Lower lobe of right lung (tissue), 2 donors: ENCODE measurements around the gene IRF7. TPM values are rescaled to one million over a fixed set of nuclear protein-coding genes. Genes with fewer than 3 reads are reported as not detected.

ENCODE experiments used
- ATAC-seq, 2 donors: fragments of 200-7000 bp; cut with Tn5 transposase; one replicate each; pipeline ENCODE4 v1.9.1; 2020 to 2022; ENCODE audit warnings: mild to moderate bottlenecking in 2 of 2, moderate library complexity in 2 of 2
- DNase-seq: peaks from one replicate; pipeline ENCODE4 v3.0.0-alpha.2; 2020
- H3K27ac ChIP-seq: fragments of 200-600 bp; one replicate; pipeline ENCODE4 v1.8.0; 2022
- H3K27me3 ChIP-seq: fragments of 200-600 bp; one replicate; pipeline ENCODE4 v1.8.0; 2022; ENCODE audit warnings: low read depth
- H3K36me3 ChIP-seq: fragments of 200-600 bp; one replicate; pipeline ENCODE4 v1.8.0; 2022; ENCODE audit warnings: mild to moderate bottlenecking
- H3K4me1 ChIP-seq: fragments of 200-600 bp; one replicate; pipeline ENCODE4 v1.8.0; 2022
- H3K4me3 ChIP-seq: fragments of 200-600 bp; one replicate; pipeline ENCODE4 v1.8.0; 2022; ENCODE audit warnings: mild to moderate bottlenecking
- H3K9me3 ChIP-seq: fragments of 200-600 bp; one replicate; pipeline ENCODE4 v1.8.0; 2022
- intact Hi-C: fragments of 100-400 bp; cut with DNase I; formaldehyde crosslinking; loops from one replicate; pipeline ENCODE4 v1.11.0; 2022
- total RNA-seq: library from RNA; stranded (reverse); fragmentation: NEBNext Ultra II Directional; extraction: Animal tissue kit (Norgen Biotek cat#: 25700); gene quantifications from one replicate; pipeline ENCODE4 v1.2.1, GENCODE V29; 2021
- TF ChIP-seq, protein P1 (sequence below): fragments of 200-600 bp; IDR thresholded peaks from one replicate; pipeline ENCODE4 v1.8.0; 2022; ENCODE audit warnings: antibody characterized with exemption, mild to moderate bottlenecking
- donor health status: DM: no; HTN: yes; CAD: no; lungs with severe emphysema.

The IRF7 gene
- total RNA-seq, 1 donor from 2014 or later, result 84.8 TPM

- ATAC-seq (no peak), DNase-seq (no peak)
- no peak overlapping the region for H3K27ac ChIP-seq
- no peaks in the 10 kb centered on the region for H3K4me1 ChIP-seq
- peaks cover 100% of the 10 kb centered on the region for H3K36me3 ChIP-seq
- no peak overlapping the region for H3K4me3 ChIP-seq
- H3K27me3 ChIP-seq, result no peaks in the 10 kb centered on the region
- TF ChIP-seq, protein P1, sequence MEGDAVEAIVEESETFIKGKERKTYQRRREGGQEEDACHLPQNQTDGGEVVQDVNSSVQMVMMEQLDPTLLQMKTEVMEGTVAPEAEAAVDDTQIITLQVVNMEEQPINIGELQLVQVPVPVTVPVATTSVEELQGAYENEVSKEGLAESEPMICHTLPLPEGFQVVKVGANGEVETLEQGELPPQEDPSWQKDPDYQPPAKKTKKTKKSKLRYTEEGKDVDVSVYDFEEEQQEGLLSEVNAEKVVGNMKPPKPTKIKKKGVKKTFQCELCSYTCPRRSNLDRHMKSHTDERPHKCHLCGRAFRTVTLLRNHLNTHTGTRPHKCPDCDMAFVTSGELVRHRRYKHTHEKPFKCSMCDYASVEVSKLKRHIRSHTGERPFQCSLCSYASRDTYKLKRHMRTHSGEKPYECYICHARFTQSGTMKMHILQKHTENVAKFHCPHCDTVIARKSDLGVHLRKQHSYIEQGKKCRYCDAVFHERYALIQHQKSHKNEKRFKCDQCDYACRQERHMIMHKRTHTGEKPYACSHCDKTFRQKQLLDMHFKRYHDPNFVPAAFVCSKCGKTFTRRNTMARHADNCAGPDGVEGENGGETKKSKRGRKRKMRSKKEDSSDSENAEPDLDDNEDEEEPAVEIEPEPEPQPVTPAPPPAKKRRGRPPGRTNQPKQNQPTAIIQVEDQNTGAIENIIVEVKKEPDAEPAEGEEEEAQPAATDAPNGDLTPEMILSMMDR, result no peak
- intact Hi-C loops, result no loop called here
- H3K9me3 ChIP-seq, result no peaks in the 10 kb centered on the region
Measured at GRCh38 chr11:598005-598680, 17.6 kb downstream of the IRF7 start.

DNA sequence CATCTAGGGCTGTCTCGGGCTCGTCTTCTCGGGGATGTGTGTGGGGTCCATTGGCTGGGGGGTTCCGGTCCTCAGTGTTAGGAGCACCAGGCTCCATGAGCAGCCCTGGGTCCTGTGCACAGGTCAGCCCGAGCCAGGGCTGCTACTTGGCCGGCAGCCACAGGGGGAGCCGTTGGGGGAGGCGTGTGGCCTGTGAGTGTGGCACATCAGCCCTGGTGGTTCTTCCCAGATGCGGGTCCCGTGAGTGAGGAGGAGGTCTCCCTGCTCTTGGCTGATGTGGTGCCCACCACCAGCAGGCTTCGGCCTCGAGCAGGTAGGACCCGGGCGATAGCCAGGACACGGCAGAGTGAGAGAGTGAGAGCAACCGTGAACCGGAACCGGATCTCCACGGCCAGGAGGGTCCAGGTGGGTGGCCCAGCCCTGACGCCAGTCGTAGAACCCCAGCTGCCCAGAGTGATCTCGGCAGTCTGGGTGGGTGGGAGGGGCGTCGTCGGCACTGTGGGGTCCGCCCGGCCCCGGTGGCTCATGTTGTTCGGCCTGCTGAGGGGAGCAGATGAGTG lies 18.5 kb downstream of the IRF7 start:
- DNase-seq, result no peak
- Histone ChIP-seq H3K27me3 (no peaks in the 10 kb centered on the region), H3K4me3 (no peak overlapping the region), H3K36me3 (peaks cover 100% of the 10 kb centered on the region), H3K4me1 (no peaks in the 10 kb centered on the region), H3K27ac (no peak overlapping the region), H3K9me3 (no peaks in the 10 kb centered on the region)
- no peak for ATAC-seq
- intact Hi-C loops, result no loop called here
- TF ChIP-seq, protein P1, result no peak

DNA sequence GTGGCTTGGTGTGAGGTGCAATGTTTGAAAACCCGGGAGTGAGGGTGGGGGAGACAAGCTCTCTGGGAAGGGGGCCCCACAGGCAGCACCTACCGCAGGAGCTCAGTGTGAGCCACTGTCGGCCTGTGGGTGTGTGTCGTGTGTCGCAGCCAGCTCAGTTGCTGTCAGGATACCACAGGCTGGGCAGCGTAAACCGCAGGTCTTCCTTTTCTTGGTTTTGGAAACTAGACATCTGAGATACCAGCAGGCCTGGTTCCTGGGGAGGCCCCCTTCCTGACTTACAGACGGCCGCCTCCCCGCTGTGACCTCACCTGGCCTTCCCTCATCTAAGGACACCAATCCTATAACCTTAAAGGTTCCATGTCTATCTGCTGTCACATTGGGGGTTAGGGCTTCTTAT lies 19.4 kb downstream of the IRF7 start:
- Histone ChIP-seq H3K36me3 (peaks cover 98% of the 10 kb centered on the region), H3K4me1 (no peaks in the 10 kb centered on the region), H3K9me3 (no peaks in the 10 kb centered on the region), H3K27me3 (no peaks in the 10 kb centered on the region), H3K27ac (no peak overlapping the region), H3K4me3 (no peak overlapping the region)
- DNase-seq (no peak), ATAC-seq (no peak)
- TF ChIP-seq, protein P1, result no peak
- intact Hi-C loops, result no loop called here

DNA sequence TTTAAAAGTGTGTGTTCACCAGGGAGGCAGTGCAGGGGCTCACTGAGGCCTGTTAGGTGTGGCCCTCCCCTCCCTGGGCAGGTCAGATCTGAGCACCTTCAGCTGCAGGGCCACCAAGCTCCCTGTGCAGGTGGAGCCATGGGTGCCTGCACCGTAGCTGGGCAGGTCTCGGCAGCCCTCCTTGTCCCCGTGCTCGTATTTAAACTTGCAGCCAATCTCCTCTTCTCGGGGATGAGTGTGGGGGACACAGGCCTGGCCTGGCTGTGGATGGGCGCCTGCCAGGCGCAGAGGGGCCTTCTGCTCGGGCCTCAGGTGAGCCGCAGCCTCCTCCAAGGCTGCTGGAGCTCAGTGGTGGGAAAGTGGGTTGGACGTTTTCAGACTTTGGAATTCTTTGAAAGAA lies 20.4 kb downstream of the IRF7 start:
- no peaks in the 10 kb centered on the region for H3K27me3 ChIP-seq
- DNase-seq (no peak), ATAC-seq (no peak)
- H3K4me3 ChIP-seq, result no peak overlapping the region
- H3K36me3 ChIP-seq, result peaks cover 98% of the 10 kb centered on the region
- H3K27ac ChIP-seq, result no peak overlapping the region
- no peaks in the 10 kb centered on the region for H3K4me1 ChIP-seq
- intact Hi-C loops, result no loop called here
- TF ChIP-seq, protein P1, result no peak
- no peaks in the 10 kb centered on the region for H3K9me3 ChIP-seq

- no peaks in the 10 kb centered on the region for H3K9me3 ChIP-seq
- no peaks in the 10 kb centered on the region for H3K4me1 ChIP-seq
- TF ChIP-seq, protein P1, result no peak
- peaks cover 98% of the 10 kb centered on the region for H3K36me3 ChIP-seq
- ATAC-seq (no peak), DNase-seq (no peak)
- H3K4me3 ChIP-seq, result no peak overlapping the region
- intact Hi-C loops, result no loop called here
- no peaks in the 10 kb centered on the region for H3K27me3 ChIP-seq
- H3K27ac ChIP-seq, result no peak overlapping the region
Measured at GRCh38 chr11:593347-593746, 22.4 kb downstream of the IRF7 start.
